Sciatic nerve (tissue), 2 donors: ENCODE measurements around the gene ANKRD40. TPM values are rescaled to one million over a fixed set of nuclear protein-coding genes. Genes with fewer than 3 reads are reported as not detected.

Experiments used
- ATAC-seq: fragments of 200-7000 bp; cut with Tn5 transposase; one replicate; pipeline ENCODE4 v1.9.1; 2020; ENCODE audit warnings: mild to moderate bottlenecking, moderate library complexity
- DNase-seq: peaks from one replicate; pipeline ENCODE4 v3.0.0-alpha.2; 2020; ENCODE audit warnings: low spot score
- intact Hi-C: fragments of 100-400 bp; cut with DNase I; formaldehyde crosslinking; loops from one replicate; pipeline ENCODE4 v1.14.2; 2022
- total RNA-seq: library from RNA; stranded (reverse); fragmentation: NEBNext Ultra II Directional; extraction: Animal tissue kit (Norgen Biotek cat#: 25700); gene quantifications from one replicate; pipeline ENCODE4 v1.2.1, GENCODE V29; 2021
- donor health status: DM: no; HTN: no; CAD: no.
- donor health status: DM: no; HTN: no; CAD: no.

The ANKRD40 gene
- total RNA-seq, 1 donor from 2014 or later, result 106 TPM

DNA sequence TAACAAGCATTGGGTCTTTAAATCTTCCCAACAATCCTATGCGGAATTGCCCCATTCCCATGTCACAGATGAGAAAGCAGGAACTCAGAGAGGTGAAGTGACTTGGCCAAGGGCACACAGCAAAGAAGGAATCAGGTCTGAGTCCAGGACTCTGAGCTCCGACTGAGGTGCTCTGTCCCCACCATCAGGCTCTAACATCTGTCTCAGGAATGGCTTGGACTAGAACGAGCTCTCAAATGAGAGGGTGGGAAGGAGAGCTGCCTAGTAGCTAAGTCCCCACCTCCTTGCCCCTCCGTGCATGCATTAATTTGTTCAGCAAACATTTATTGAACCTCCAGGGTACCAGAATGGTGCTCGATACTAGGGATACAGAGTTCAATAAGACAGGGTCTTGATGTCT lies 46.4 kb downstream of the ANKRD40 start:
- ATAC-seq (no peak), DNase-seq (no peak)
- intact Hi-C loops, result no loop called here

DNA sequence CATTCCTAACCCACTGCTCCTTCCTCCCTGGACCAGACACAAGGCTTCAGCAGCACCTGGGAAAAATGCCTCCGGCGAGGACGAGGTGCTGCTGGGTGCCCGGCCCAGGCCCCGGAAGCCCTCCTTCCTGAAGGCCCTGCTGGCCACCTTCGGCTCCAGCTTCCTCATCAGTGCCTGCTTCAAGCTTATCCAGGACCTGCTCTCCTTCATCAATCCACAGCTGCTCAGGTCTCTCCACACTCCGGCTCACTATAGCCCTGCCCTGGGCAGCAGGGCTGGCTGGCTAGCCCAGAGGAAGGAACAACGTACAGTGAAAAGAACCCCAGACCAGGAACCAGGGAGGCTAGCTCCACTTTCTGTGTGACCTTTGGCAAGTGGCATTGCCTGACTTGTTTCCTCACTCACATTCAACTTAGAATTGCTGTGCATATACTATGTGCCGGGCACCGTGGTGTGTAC lies 46.8 kb downstream of the ANKRD40 start:
- ATAC-seq (peak; percentile 7), DNase-seq (no peak)
- intact Hi-C loops, result no loop called here

DNA sequence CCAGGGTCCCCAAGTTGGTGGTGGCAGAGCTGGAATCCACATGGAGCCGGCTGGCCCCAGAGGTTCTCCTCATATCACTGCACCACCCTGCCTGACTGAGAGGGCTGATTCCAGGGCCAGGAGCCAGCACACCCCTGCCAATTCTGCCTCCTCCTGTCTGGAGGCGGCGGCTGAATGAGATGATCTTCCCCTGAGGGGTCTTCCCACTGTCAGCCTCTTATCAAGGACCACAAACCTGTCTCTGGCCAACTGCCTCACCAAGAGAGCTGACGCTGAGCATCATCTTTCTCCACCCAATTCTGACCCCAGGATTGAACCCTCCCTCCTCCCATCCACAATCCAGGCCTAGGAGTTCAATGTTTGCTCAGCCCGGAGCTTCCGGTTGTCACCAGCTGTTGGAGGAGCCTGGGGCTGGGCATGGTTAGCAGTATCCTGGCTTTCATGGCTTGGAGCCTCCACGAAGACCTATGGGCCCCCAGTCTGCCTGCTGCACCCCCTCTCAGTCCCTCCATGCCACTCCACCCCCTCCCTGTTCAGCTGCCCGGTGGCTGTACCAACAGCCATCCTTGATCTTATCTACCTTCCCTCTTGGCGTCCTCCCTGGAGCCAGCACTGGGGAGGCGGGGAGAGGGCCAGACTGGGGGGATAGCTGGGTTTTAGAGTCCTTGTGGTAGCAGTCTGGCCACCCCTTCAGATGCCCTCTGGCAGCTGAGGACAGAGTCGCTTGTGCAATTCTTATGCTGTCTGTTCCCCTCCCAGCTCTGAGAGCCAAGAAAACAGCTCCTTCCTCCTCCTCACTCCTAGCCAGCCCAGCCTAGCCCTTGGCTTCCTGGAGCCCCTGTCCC lies 47.5 kb downstream of the ANKRD40 start:
- DNase-seq (no peak), ATAC-seq (peak; percentile 62)
- intact Hi-C loops, result no loop called here

DNA sequence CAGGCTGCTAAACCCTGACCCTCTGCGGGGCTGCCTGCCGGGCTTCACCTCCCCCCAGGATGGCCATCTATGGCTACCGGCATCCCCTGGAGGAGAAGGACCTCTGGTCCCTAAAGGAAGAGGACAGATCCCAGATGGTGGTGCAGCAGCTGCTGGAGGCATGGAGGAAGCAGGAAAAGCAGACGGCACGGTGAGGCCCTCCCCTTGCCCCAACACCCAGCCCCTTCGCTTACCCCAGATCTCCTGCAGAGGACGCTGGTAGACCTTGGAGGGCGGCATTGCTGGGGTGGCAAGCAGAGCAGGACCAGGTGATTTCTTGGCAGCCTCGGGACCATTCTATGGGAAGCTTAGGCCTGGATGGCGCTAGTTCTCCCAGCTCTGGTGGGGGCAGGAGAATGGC lies 48.5 kb downstream of the ANKRD40 start:
- DNase-seq, result no peak
- ATAC-seq, result no peak
- intact Hi-C loops, result no loop called here

DNA sequence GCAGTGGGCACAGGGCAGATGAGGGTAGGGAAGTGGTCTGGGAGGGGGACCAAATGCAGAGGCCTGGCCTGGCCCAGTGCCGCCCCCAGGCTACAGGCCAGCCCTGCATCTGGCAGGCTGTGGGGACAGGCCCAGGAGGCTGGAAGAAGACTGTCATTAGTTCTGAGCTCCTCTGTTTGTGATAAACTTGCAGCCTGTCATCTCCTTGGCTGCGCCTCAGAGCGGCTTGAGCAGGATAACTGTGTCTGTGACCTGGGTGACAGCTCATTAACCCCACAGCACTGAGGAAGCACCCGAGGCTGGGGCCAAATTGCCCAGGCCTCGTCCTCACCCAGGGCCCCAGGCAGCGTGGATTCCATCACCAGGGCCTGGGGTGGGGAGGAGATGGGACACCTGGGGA lies 49.1 kb downstream of the ANKRD40 start:
- intact Hi-C loops, result no loop called here
- ATAC-seq, result no peak

DNA sequence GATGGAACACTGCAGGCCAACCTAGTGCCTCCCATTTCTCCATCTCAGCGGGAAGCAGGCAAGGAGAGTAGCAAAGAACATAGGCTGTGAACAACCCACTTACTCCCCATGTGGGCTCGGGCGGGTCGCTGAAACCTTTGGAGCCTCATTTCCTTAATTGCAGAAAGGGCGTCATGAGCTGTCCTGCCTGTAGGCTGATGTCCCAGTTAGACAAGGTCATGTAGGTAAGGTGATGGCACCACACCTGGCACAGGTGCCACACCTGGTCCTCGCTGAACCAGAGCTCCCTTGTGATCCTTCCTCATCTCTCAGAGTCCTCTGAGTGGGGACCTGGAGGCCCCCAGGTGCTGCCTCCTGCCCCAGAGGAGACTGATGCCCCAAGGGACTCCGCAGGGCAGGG lies 50.1 kb downstream of the ANKRD40 start:
- ATAC-seq (no peak), DNase-seq (no peak)
- intact Hi-C loops, result no loop called here

More for the DNA sequence above, 49.1 kb downstream of the ANKRD40 start:
- DNase-seq, result no peak

DNA sequence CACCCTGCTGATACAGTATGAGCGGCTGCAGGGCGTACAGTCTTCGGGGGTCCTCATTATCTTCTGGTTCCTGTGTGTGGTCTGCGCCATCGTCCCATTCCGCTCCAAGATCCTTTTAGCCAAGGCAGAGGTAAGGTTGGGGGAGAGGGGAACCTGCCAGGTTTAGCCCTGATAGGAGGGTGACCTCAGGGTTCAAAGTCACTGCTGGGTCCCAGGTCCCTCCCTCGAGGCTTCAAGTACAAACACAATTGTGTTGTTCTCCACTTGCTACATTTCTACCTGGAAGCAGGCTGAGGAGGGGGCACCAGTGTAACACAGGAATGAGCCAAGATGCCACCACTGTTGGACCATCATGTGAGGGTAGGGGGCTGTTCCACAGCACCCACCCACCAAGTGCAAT lies 50.7 kb downstream of the ANKRD40 start:
- intact Hi-C loops, result no loop called here
- ATAC-seq (no peak), DNase-seq (no peak)

DNA sequence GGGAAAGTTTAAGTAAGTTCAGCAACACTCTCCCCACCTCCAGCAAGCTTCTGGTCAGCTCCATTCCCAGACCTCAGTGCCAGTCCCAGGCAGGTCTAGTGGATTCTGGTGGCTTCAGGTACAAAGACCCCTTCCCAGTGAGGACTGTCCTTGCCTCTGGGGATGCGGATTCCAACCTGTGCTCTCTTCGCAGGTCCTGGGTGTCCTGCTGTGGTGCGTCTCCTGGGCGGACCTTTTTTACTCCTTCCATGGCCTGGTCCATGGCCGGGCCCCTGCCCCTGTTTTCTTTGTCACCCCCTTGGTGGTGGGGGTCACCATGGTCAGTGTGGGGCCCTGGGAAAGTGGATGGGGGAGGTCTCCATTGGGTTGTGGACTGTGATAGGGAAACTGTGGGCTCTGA lies 51.2 kb downstream of the ANKRD40 start:
- DNase-seq (no peak), ATAC-seq (no peak)
- intact Hi-C loops, result no loop called here

DNA sequence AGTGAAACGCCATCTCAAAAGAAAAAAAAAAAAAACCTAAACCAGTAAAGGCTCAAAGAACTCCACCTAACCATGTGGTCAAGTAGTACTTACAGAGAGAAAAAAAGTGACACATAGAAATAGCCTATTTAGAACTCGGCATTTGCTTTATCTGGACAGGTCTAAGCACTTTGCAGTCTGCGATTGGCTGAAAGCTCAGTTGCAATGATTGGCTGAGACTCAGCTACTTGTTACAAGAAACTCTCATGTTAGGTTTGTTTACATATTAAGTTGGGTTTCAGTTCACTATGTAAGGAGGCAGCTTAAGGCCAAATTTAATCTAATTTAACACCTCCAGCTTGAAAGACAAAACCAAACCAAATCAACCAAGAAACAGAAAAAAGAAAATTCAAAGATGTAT lies 54.0 kb downstream of the ANKRD40 start:
- ATAC-seq, result no peak
- intact Hi-C loops, result no loop called here
- DNase-seq, result no peak

DNA sequence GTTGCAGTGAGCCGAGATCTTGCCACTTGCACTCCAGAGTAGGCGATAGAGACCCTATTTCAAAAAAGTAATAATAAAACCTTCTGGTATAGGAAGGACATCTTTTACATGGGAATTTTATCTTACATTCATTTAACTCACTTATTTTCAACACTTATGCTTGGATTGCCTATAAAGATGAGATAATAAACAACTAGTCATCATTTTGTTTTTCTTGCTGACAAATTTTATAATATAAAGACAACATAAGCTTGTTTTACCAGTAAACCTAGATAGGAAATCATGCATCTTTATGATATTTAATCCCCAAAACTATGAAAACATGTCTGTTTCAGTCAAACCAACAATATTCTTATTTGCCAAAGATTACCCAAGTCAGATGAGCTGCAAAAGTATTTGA lies 56.1 kb downstream of the ANKRD40 start:
- intact Hi-C loops, result no loop called here
- DNase-seq, result no peak
- no peak for ATAC-seq

DNA sequence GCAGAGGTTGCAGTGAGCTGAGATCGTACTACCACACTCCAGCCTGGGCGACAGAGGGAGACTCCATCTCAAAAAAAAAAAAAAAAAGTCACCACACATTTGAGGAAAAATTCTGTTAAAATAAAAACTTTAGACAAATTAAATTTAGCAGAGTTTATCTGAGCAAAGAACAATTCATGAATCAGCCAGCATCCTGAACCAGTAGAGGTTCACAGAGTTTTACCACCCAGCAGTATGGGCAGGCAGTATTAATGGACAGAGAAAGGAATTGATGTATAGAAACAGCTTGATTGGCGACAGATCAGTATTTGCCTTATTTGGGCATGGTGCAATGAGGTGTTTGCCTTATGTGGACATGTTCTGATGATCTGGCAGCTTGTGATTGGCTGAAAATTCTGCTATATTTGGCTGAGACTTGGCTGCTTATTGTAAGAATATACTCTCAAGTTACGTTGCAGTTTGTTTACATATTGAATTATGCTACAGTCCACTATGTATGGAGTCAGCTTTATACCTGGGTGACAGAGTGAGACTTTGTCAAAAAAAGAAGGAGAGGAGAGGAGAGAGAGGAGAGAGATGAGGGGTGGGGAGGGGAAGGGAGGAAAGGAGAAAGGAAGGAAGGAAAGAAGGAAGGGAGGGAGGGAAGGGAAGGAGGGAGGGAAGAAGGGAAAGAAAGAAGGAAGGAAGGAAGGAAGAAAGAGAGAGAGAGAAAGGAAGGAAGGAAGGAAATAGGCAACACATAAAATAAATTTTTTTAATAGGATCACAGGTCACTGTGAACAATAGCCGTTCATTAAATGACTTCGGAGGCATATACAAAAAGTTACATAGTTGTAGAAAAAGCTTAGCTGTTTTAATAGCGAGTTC lies 58.4 kb downstream of the ANKRD40 start:
- no peak for ATAC-seq
- no peak for DNase-seq
- intact Hi-C loops, result no loop called here

DNA sequence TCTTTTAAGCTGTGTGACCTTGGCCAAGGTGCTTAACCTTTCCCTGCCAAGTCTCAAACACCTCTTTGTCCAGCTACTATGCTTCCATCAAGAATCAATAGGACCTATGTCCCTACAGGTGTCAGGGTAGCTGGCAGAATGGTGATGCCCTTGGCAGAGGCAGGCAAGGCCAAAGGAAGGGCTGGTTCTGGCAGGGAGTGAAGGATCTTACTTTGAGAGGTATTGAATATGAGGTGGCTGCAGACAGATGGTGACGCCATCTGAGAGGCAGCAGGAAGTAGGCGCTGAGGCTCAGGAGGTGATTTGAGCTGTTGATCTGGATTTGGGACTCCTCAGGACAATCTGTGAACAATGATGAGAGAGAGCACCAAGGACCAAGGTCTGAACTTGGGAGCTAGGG lies 60.5 kb downstream of the ANKRD40 start:
- DNase-seq, result no peak
- intact Hi-C loops, result no loop called here
- no peak for ATAC-seq

DNA sequence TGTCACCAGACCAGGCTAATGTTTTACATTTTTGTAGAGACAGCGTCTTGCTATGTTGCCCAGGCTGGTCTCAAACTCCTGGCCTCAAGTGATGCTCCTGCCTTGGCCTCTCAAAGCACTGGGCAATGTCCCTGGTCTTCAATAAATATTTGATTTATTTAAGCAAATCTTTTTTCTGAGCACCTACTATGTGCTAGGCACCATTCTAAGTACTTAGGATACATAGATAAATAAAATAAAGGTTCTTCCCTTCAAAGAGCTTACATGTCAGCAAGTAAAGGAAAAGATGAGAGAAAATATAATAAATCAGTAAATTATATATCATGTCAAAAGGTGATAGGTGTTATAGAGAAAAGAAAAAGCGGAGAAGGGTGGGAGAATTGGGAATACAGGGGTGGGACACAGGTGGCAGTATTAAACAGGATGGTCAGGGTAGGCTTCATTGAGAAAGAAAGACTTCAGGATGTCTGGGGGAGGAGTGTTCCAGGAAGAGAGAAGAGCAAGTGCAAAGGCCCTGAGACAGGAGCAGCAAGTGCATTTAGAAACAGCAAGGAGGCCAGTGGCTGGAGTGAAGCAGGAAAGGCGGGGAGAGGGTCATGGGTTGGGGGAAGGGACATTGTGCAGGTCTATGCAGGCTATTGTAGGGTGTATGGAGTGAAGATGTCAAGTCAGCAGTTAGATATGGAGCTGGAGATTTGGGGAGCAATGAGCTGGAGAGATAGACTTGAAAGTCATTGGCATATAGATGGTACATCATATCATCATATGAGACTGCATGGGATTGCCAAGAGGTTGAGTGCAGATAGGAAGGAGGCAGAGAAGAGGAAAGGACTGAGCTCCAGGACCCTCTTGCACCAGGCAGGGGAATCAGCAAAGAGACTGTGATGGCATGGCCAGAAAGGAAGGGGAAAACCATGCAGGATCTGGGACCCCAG lies 61.7 kb downstream of the ANKRD40 start:
- no peak for ATAC-seq
- intact Hi-C loops, result no loop called here
- no peak for DNase-seq

Other genes starting within 250 kb of the ANKRD40 start
- not detected for gene CHAD, start 239.0 kb downstream of the ANKRD40 start, total RNA-seq
- 33.3 TPM for gene RSAD1, start 229.1 kb downstream of the ANKRD40 start, total RNA-seq
- 3.3 TPM for gene MYCBPAP, start 199.5 kb downstream of the ANKRD40 start, total RNA-seq
- 0.27 TPM for gene EPN3, start 175.2 kb downstream of the ANKRD40 start, total RNA-seq
- gene SPATA20, start 160.7 kb downstream of the ANKRD40 start, total RNA-seq, result 37.5 TPM
- gene CACNA1G, start 147.2 kb downstream of the ANKRD40 start, total RNA-seq, result 0.36 TPM
- 5.4 TPM for gene ABCC3, start 73.0 kb downstream of the ANKRD40 start, total RNA-seq
- 229 TPM for gene LUC7L3, start 11.7 kb upstream of the ANKRD40 start, total RNA-seq
- not detected for gene ANKRD40CL, start 59.6 kb upstream of the ANKRD40 start, total RNA-seq
- 2.0 TPM for gene WFIKKN2, start 127.7 kb upstream of the ANKRD40 start, total RNA-seq
- gene TOB1, start 158.4 kb upstream of the ANKRD40 start, total RNA-seq, result 114 TPM